GM21723 (cell line): Measurements from ENCODE around the gene ADAMTS3.

Experiments
- ATAC-seq: cut with Tn5 transposase; IDR thresholded peaks from one replicate; pipeline ENCODE4 v1.9.1; 2021; ENCODE audit warnings: mild to moderate bottlenecking, moderate library complexity; ENCODE audit not compliant: unreplicated experiment

ADAMTS3 gene

DNA sequence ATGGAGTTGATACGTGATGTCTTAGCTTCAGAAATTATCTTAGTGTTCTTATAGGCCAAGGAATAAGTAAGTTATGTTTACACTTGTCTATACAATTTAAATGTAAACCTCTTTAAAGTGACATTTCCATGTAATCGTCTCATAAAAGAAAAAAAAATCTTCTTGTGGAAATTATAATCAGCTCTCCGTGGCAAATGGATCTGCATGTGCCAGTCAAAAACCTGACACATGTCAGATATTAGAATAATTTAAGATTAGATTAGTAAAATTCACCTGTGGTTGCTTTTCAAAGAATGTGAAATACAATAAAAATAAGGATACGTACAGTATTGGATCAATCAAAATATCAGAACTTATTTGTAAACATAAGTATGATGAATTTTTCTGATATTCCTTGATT lies 263.9 kb downstream of the ADAMTS3 start:
- no peak for ATAC-seq

- peak; percentile 96 for ATAC-seq
Measured at GRCh38 chr4:72302981-72303704, 265.9 kb downstream of the ADAMTS3 start.

DNA sequence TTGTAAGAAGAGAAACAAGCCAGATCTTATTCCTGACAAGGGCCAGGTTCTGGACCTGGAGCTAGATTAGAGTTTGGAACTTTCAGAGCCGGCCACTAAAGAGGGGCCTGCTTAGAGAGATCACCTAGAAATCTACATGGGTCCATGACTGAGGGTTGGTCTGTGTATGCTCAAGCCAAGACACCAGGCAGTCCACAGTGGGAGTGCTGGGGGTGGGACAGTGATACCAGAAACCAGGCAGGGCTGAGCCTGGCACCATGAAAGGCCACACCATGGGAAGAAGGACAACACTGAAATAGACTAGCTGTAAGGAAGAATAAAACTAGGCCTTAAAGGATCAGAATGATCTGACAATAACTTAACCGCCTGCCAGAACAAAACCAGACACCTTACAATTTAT lies 267.3 kb downstream of the ADAMTS3 start:
- no peak for ATAC-seq

- ATAC-seq = no peak
Measured at GRCh38 chr4:72300126-72300525, 268.9 kb downstream of the ADAMTS3 start.

DNA sequence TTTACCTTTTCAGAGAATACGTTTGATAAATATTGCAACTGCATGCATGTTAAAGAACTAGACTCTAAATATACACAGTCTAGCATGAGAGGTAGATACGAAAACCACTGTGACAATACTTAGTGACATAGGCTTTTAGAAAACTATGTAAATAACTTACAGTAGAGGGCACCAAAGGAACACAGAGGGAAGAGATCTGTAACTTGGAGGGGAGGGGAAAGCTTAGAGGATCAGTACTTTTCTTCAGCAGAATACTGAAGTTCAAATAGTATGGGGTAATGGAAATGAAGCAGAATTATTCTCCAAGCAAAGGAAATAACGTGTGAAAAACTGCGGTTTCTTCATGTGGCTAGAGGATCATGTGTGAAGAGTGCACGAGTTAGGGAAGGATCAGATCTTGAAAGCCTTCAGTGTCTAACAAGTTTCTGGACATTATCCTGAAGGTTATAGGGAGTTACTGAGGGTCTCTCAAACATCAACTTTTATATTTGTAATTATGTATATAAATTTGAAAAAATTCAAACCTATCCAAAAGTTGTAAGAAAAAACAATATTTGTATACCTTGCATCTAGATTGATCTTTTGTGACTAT lies 273.0 kb downstream of the ADAMTS3 start:
- ATAC-seq = peak; percentile 94

DNA sequence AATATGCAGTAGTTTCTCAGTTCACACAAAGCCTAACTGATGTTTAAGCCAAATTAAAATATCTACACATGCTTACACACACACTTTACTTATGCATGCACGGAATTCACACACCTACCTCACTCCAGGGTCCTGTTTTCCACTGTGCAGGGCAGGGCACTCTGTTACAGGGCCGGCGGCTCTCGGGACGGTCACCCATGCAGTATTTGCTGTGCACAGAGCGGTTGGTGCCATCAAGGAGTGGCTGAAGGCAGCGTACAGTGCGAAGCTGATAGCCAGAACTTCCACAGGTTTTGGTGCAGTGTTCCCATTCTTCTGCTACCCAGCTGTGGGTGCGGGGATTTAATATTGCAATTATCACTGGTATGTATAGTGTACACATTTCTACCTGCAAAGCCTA lies 278.3 kb downstream of the ADAMTS3 start:
- no peak for ATAC-seq

DNA sequence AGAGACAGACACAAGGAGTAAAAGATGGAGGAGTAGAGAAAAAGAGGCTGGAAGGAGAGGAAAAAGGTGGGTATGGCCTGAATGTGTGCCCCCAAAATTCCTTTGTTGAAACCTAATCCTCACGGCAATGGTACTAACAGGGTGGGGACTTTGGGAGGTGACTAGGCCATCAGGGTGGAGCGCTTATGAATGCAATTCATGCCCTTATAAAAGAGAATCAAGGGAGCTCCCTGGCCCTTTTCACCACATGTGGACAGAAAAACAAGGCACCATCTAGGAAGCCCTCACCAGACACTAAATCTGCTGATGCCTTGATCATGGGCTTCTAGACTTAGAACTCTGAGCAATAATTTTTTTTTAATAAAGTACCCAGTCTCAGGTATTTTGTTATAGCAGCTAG lies 282.1 kb downstream of the ADAMTS3 start:
- no peak for ATAC-seq

- no peak for ATAC-seq
Measured at GRCh38 chr4:72286185-72286584, 282.8 kb downstream of the ADAMTS3 start.

GRCh38 chr4:72283357-72283756 lies 285.7 kb downstream of the ADAMTS3 start:
- no peak for ATAC-seq

GRCh38 chr4:72280252-72280651 lies 288.8 kb downstream of the ADAMTS3 start:
- ATAC-seq = no peak

DNA sequence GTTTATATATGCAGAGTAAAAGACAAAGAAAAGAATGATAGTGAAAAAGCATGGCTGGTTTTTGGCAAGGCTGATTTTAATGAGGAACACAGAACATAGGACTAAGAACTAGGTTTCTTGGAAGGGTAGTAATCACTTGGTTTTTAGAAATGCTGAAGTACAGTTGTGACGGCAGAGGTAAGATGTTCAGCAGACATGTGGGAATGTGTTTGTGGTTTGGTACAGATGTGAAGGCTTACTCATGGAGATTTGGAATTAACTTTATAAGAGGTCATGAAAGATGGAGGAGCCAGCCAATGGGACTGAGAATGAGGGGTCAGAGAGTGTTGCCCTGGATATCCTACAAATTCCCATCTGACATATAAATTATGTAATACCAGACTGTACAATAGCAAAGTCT lies 293.6 kb downstream of the ADAMTS3 start:
- ATAC-seq = no peak

- ATAC-seq = no peak
Measured at GRCh38 chr4:72274251-72274650, 294.8 kb downstream of the ADAMTS3 start.

- ATAC-seq = no peak
Measured at GRCh38 chr4:72255269-72255668, 313.8 kb downstream of the ADAMTS3 start.

GRCh38 chr4:72243641-72244040 lies 325.4 kb downstream of the ADAMTS3 start:
- ATAC-seq = no peak

- no peak for ATAC-seq
Measured at GRCh38 chr4:72239487-72240116, 329.4 kb downstream of the ADAMTS3 start.
